Measurements from ENCODE around the gene SIAH2. TPM values are rescaled to one million over a fixed set of nuclear protein-coding genes. Genes with fewer than 3 reads are reported as not detected.

SIAH2 gene
- total and polyA plus RNA-seq, 9 of the 15 experiments (the other 6 are each of a cell fraction or from before 2014, with no cell fraction given) = 4.8 to 39.0 (median 29.9) TPM

DNA sequence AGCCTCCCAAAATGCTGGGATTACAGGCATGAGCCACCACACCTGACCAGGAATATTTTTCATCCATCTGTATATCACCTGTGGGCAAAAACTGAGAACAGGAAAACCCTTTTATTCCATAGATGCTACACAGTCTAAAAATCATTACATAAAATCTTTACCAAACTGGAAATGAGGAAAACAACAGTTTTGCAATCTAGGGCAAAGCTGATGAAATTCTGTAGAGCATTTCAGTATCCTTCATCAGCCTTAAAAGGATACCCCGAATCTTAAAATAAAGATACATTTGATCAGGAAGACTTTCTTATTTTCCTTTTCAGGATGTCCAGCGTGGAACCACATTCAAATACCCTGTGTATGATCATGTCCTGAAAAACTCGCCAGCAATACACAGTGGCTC lies 7.1 kb downstream of the SIAH2 start:
- POLR2A ChIA-PET = interaction anchor here (0.7 to 1.3 kb wide), 2 partner anchors 21 to 51 kb away, joined by 3 to 5 read pairs; no protein-coding TSS in a partner anchor
- no peak overlapping the region for H3K27ac ChIP-seq (ENCODE audit: extremely low read depth, low read depth, low read length)
- in situ Hi-C loops (cut with MboI) = no loop called here

More for the DNA sequence above, 7.1 kb downstream of the SIAH2 start:
- Histone ChIP-seq H2AFZ (ENCODE audit: low read depth, low read length) (no peak overlapping the region), H3K9ac (ENCODE audit: insufficient read depth in 1 of 2, low read depth in 2 of 2, low read length in 2 of 2) (no peak overlapping the region), H3K9me3 (replicated peaks; ENCODE audit: control insufficient read depth, insufficient read depth, low read depth, low read length) (no peaks in the 10 kb centered on the region), H4K20me1 (replicated peaks; ENCODE audit: control insufficient read depth, insufficient read depth, low read length) (peaks cover 4% of the 10 kb centered on the region; the same call in 1 of the 2 replicates), H3K27me3 (ENCODE audit: control insufficient read depth in 2 of 2, insufficient read depth in 2 of 2, low read length in 2 of 2) (no peaks in the 10 kb centered on the region), H3K79me2 (ENCODE audit: control insufficient read depth, insufficient read depth, low read length) (peaks cover 90% of the 10 kb centered on the region), H3K36me3 (ENCODE audit: control insufficient read depth, insufficient read depth, low read length) (peaks cover 64% of the 10 kb centered on the region), H3K4me3 (no peak overlapping the region), H3K4me2 (ENCODE audit: insufficient read depth, low read length) (no peak overlapping the region), H3K9me1 (ENCODE audit: control insufficient read depth, insufficient read depth, low read length) (no peaks in the 10 kb centered on the region), H3K4me1 (replicated peaks in 1 of 2; ENCODE audit: control insufficient read depth in 2 of 2, insufficient read depth in 2 of 2, low read length in 2 of 2) (peaks cover 5 to 16% of the 10 kb centered on the region in 2 experiments; a peak in 4 of 5 replicates)
- DNase-seq (ENCODE audit: extremely low read depth in 1 of 4, low spot score in 3 of 4) (no peak), ATAC-seq (no peak), FAIRE-seq (no peak)
- TF ChIP-seq CHD1 (IDR thresholded peaks at IDR 0.05; ENCODE audit: low read length) (no peak), CEBPG (CRISPR knock-in tag; IDR thresholded peaks at IDR 0.05) (no peak), CEBPG (tag; conservative IDR thresholded peaks at IDR 0.05 in 1 of 2, IDR thresholded peaks at IDR 0.05 in 1 of 2) (peak; percentile 79 to 80), TARDBP (IDR thresholded peaks at IDR 0.05) (no peak), CEBPB (tag; IDR thresholded peaks at IDR 0.05) (peak; percentile 18; the same call in 1 of the 2 replicates), SREBF2 (CRISPR knock-in tag; IDR thresholded peaks at IDR 0.05) (no peak), PATZ1 (CRISPR knock-in tag; IDR thresholded peaks at IDR 0.05; ENCODE audit: borderline replicate concordance) (no peak), TRIM24 (IDR thresholded peaks at IDR 0.05) (peak; percentile 26 to 29; a peak in 2 of 4 replicates)
- CTCF ChIA-PET (ENCODE audit: low intra/inter-chr PET ratio) = no interaction called here
- intact Hi-C loops (cut with micrococcal nuclease) = no loop called here
- 99% methylated on average over 3 of the region's 3 CpGs for WGBS (ENCODE audit: insufficient coverage, low coverage, missing lambda C conversion rate)
- no TSS peak for BruUV-seq (replicated peaks)
